Astrocyte (in vitro differentiated cells and primary cell): Measurements from ENCODE around the gene TENM4.
A peak's percentile ranks its signal among the peaks of the same experiment; 100 is the strongest.

ENCODE experiments used
- CTCF ChIP-seq: IDR thresholded peaks from 2 replicates; pipeline ENCODE4 v1.5.1; 2011; ENCODE audit warnings: low read depth, mild to moderate bottlenecking, inconsistent platforms, low read length, moderate library complexity; ENCODE audit not compliant: insufficient read depth
- EZH2 ChIP-seq: IDR thresholded peaks from 2 replicates; pipeline ENCODE4 v1.6.1; 2012; ENCODE audit warnings: mild to moderate bottlenecking, low read length, inconsistent platforms; ENCODE audit not compliant: insufficient read depth

GRCh38 chr11:79100093-79100910 lies 340.5 kb downstream of the TENM4 start:
- TF ChIP-seq EZH2 (no peak), CTCF (peak; percentile 75)
